GM12892 (cell line): ENCODE measurements around the gene PAM16.

ENCODE experiments used
- POLR2A ChIP-seq: IDR thresholded peaks from 2 replicates; pipeline ENCODE4 v1.6.1; 2011; ENCODE audit warnings: low read depth, low read length, control low read depth
- POLR2AphosphoS5 ChIP-seq: IDR thresholded peaks from 2 replicates; pipeline ENCODE4 v1.6.1; 2011; ENCODE audit warnings: low read depth, low read length, control low read depth
- TAF1 ChIP-seq: IDR thresholded peaks from 2 replicates; pipeline ENCODE4 v1.6.1; 2011; ENCODE audit warnings: low read depth, mild to moderate bottlenecking, control low read depth, low read length, borderline replicate concordance

DNA sequence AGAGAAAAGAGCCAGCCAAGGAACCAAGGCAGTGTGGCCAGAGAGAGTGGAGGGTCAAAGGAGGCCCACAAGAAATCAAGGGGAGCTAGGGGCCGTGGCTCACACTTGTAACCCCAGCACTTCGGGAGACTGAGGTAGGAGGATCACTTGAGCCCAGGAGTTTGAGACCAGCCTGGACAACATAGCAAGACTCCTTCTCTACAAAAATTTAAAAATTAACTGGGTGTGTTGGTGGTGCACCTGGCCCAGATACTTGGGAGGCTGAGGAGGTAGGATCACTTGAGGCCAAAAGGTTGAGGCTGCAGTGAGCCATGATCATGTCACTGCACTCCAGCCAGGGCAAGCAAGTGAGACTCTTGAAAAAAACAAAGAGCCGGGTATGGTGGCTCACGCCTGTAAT is 59.4 kb downstream of the PAM16 start:
- TF ChIP-seq POLR2AphosphoS5 (no peak), POLR2A (no peak), TAF1 (no peak)
